OCI-LY1 (cell line): ENCODE measurements around the gene FOXA3.

ENCODE experiments used
- H2AFZ ChIP-seq: fragments of 200-600 bp; sonication (generic), shearing (Covaris generic); 2 replicates; pipeline ENCODE4 v1.6.0; 2014; ENCODE audit warnings: antibody characterized with exemption, mild to moderate bottlenecking, low read length
- H3F3A ChIP-seq: fragments of 200-600 bp; sonication (generic), shearing (Covaris generic); 2 replicates; pipeline ENCODE4 v1.6.0; 2014; ENCODE audit warnings: mild to moderate bottlenecking, antibody characterized with exemption, low read length, moderate library complexity; ENCODE audit not compliant: insufficient read depth
- H3K27ac ChIP-seq: fragments of 200-600 bp; sonication (generic); 2 replicates; pipeline ENCODE4 v1.5.1; 2014; ENCODE audit warnings: low read length, mixed run types, mild to moderate bottlenecking, low read depth; ENCODE audit not compliant: poor library complexity, severe bottlenecking
- H3K27me3 ChIP-seq: fragments of 200-600 bp; sonication (generic); 2 replicates; pipeline ENCODE4 v1.6.0; 2014; ENCODE audit warnings: antibody characterized with exemption, mild to moderate bottlenecking, low read length, moderate library complexity; ENCODE audit not compliant: insufficient read depth
- H3K36me3 ChIP-seq: fragments of 200-600 bp; sonication (generic); 2 replicates; pipeline ENCODE4 v1.6.1; 2014; ENCODE audit warnings: mild to moderate bottlenecking, antibody characterized with exemption, low read length, moderate library complexity, mixed read lengths; ENCODE audit not compliant: insufficient read depth
- H3K4me1 ChIP-seq: fragments of 200-600 bp; sonication (generic); 2 replicates; pipeline ENCODE4 v1.5.1; 2014; ENCODE audit warnings: mild to moderate bottlenecking, low read length, moderate library complexity; ENCODE audit not compliant: insufficient read depth, severe bottlenecking
- H3K4me2 ChIP-seq: fragments of 200-600 bp; sonication (generic), shearing (Covaris generic); 2 replicates; pipeline ENCODE4 v1.6.1; 2014; ENCODE audit warnings: low read length
- H3K4me3 ChIP-seq: fragments of 200-600 bp; sonication (generic); 2 replicates; pipeline ENCODE4 v1.5.1; 2014; ENCODE audit warnings: low read length, low read depth, mild to moderate bottlenecking, mixed read lengths; ENCODE audit not compliant: poor library complexity, severe bottlenecking
- H3K79me2 ChIP-seq: fragments of 200-600 bp; shearing (Covaris generic); 2 replicates; pipeline ENCODE4 v1.6.1; 2016; ENCODE audit warnings: mixed run types, low read length, mixed read lengths; ENCODE audit not compliant: insufficient read depth
- H3K9ac ChIP-seq: fragments of 200-600 bp; sonication (generic), shearing (Covaris generic); 2 replicates; pipeline ENCODE4 v1.6.1; 2014; ENCODE audit warnings: mild to moderate bottlenecking, low read length, mixed read lengths
- H3K9me2 ChIP-seq: fragments of 200-600 bp; sonication (generic), shearing (Covaris generic); 2 replicates; pipeline ENCODE4 v1.6.1; 2014; ENCODE audit warnings: low read depth, mild to moderate bottlenecking, low read length, mixed read lengths
- H3K9me3 ChIP-seq: fragments of 200-600 bp; shearing (Covaris generic); 2 replicates; pipeline ENCODE4 v1.6.1; 2014; ENCODE audit warnings: low read length, mixed read lengths
- H4K20me1 ChIP-seq: fragments of 200-600 bp; sonication (generic), shearing (Covaris generic); 2 replicates; pipeline ENCODE4 v1.6.0; 2016; ENCODE audit warnings: mild to moderate bottlenecking, low read length; ENCODE audit not compliant: insufficient read depth
- EZH2 ChIP-seq: fragments of 200-600 bp; sonication (generic), shearing (Covaris generic); IDR thresholded peaks from 2 replicates; pipeline ENCODE4 v1.8.0; 2017; ENCODE audit warnings: borderline replicate concordance, mixed run types, mild to moderate bottlenecking, antibody characterized with exemption, low read length, moderate library complexity, mixed read lengths
- TF ChIP-seq, protein P1 (sequence below): fragments of 200-600 bp; sonication (generic), shearing (Covaris generic); IDR thresholded peaks from 2 replicates; pipeline ENCODE4 v1.5.1; 2017; ENCODE audit warnings: mild to moderate bottlenecking, antibody characterized with exemption, low read length, moderate library complexity, mixed read lengths

The FOXA3 gene

DNA sequence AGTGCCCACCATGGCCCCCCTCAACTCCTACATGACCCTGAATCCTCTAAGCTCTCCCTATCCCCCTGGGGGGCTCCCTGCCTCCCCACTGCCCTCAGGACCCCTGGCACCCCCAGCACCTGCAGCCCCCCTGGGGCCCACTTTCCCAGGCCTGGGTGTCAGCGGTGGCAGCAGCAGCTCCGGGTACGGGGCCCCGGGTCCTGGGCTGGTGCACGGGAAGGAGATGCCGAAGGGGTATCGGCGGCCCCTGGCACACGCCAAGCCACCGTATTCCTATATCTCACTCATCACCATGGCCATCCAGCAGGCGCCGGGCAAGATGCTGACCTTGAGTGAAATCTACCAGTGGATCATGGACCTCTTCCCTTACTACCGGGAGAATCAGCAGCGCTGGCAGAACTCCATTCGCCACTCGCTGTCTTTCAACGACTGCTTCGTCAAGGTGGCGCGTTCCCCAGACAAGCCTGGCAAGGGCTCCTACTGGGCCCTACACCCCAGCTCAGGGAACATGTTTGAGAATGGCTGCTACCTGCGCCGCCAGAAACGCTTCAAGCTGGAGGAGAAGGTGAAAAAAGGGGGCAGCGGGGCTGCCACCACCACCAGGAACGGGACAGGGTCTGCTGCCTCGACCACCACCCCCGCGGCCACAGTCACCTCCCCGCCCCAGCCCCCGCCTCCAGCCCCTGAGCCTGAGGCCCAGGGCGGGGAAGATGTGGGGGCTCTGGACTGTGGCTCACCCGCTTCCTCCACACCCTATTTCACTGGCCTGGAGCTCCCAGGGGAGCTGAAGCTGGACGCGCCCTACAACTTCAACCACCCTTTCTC is 8.2 kb downstream of the FOXA3 start:
- no peaks in the 10 kb centered on the region for H3K36me3 ChIP-seq
- H3K27ac ChIP-seq: no peak overlapping the region
- H2AFZ ChIP-seq: no peak overlapping the region
- H4K20me1 ChIP-seq: no peaks in the 10 kb centered on the region
- no peaks in the 10 kb centered on the region for H3K4me1 ChIP-seq
- no peak overlapping the region for H3K9ac ChIP-seq
- TF ChIP-seq, protein P1, sequence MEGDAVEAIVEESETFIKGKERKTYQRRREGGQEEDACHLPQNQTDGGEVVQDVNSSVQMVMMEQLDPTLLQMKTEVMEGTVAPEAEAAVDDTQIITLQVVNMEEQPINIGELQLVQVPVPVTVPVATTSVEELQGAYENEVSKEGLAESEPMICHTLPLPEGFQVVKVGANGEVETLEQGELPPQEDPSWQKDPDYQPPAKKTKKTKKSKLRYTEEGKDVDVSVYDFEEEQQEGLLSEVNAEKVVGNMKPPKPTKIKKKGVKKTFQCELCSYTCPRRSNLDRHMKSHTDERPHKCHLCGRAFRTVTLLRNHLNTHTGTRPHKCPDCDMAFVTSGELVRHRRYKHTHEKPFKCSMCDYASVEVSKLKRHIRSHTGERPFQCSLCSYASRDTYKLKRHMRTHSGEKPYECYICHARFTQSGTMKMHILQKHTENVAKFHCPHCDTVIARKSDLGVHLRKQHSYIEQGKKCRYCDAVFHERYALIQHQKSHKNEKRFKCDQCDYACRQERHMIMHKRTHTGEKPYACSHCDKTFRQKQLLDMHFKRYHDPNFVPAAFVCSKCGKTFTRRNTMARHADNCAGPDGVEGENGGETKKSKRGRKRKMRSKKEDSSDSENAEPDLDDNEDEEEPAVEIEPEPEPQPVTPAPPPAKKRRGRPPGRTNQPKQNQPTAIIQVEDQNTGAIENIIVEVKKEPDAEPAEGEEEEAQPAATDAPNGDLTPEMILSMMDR: no peak
- no peak for TF ChIP-seq EZH2
- H3K27me3 ChIP-seq: peaks cover 4% of the 10 kb centered on the region; the same call in 1 of the 2 replicates
- no peaks in the 10 kb centered on the region for H3F3A ChIP-seq
- no peaks in the 10 kb centered on the region for H3K79me2 ChIP-seq
- no peak overlapping the region for H3K4me2 ChIP-seq
- H3K9me3 ChIP-seq: no peaks in the 10 kb centered on the region
- H3K9me2 ChIP-seq: no peaks in the 10 kb centered on the region
- no peak overlapping the region for H3K4me3 ChIP-seq

DNA sequence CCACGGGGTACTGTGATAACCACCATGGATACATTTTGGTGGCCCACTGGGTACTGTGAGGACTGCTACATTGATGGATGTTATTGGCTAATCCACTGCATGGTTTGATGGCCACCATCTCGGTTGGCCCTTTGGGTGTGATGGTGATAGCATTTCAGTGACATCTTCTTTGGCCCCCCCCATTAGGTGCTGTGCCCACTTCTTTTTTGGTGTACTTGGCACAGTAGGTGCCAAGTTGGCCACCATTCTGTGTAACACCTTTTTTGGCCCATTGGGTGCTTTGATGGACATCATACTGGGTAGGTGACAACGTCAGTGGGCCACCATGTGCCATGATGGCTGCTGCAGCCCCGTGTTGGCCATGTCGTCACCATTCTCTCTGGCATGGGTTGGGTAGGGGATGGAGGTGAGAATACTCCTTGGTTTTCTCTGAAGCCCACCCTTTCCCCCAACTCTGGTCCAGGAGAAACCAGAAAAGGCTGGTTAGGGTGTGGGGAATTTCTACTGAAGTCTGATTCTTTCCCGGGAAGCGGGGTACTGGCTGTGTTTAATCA is 9.2 kb downstream of the FOXA3 start:
- H3K9me3 ChIP-seq: no peaks in the 10 kb centered on the region
- no peaks in the 10 kb centered on the region for H3K9me2 ChIP-seq
- H3K4me1 ChIP-seq: no peaks in the 10 kb centered on the region
- H3K9ac ChIP-seq: no peak overlapping the region
- H3K4me2 ChIP-seq: no peak overlapping the region
- H3K4me3 ChIP-seq: no peak overlapping the region
- H3K27me3 ChIP-seq: peaks cover 4% of the 10 kb centered on the region; the same call in 1 of the 2 replicates
- no peaks in the 10 kb centered on the region for H3F3A ChIP-seq
- H2AFZ ChIP-seq: no peak overlapping the region
- no peaks in the 10 kb centered on the region for H3K79me2 ChIP-seq
- no peak overlapping the region for H3K27ac ChIP-seq
- TF ChIP-seq, protein P1: no peak
- TF ChIP-seq EZH2: no peak
- H4K20me1 ChIP-seq: no peaks in the 10 kb centered on the region
- H3K36me3 ChIP-seq: no peaks in the 10 kb centered on the region

DNA sequence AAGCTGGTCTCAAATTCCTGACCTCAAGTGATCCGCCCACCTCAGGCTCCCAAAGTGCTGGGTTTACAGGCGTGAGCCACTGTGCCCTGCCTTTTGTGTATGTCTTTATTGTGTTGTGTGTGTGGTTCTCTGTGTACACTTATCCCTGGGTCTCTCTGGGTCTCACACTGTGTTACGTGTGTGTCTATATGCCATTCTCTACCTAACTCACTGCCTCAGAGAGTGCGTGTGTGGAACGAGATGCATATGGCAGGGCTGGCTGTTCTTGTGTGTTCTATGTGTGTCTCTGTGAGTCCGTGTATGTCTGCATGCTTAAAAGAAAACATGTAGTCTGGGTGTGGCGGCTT is 10.5 kb downstream of the FOXA3 start:
- peaks cover 4% of the 10 kb centered on the region; the same call in 1 of the 2 replicates for H3K27me3 ChIP-seq
- H3K4me2 ChIP-seq: no peak overlapping the region
- H3K4me3 ChIP-seq: no peak overlapping the region
- no peaks in the 10 kb centered on the region for H3F3A ChIP-seq
- H4K20me1 ChIP-seq: no peaks in the 10 kb centered on the region
- H3K9ac ChIP-seq: no peak overlapping the region
- no peak overlapping the region for H3K27ac ChIP-seq
- no peaks in the 10 kb centered on the region for H3K9me3 ChIP-seq
- H3K9me2 ChIP-seq: no peaks in the 10 kb centered on the region
- H2AFZ ChIP-seq: no peak overlapping the region
- no peak for TF ChIP-seq EZH2
- TF ChIP-seq, protein P1: no peak
- H3K36me3 ChIP-seq: no peaks in the 10 kb centered on the region
- no peaks in the 10 kb centered on the region for H3K79me2 ChIP-seq
- peaks cover 3% of the 10 kb centered on the region for H3K4me1 ChIP-seq
